ENCODE data around the gene ZBTB7C.

The ZBTB7C gene

DNA sequence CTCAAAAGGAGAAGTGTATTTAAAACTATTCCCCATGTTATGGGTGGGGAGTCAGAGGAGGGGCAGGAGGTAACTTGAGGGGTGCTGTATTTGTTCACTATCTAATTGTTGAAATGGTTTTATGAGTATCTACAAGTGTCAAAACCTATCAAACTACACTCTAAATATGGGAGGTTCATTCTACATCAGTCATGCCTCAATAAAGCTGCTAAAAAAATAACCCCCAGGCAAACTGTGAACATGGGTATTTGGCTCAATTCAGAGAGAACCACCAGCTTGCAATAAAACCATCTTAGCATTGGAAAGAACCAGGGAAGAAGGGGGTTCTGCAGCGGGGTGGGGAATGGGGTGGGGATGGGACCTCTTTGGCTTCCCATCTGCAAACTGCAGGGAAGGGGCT is 302.7 kb downstream of the ZBTB7C start:
- Histone ChIP-seq H3K4me1 (ENCODE audit: control insufficient read depth, insufficient read depth, low read length) (peaks cover 28% of the 10 kb centered on the region), H3K36me3 (ENCODE audit: control insufficient read depth, insufficient read depth, low read length) (no peaks in the 10 kb centered on the region), H3K9me3 (ENCODE audit: control insufficient read depth, insufficient read depth, low read depth, low read length) (no peaks in the 10 kb centered on the region), H3K9ac (ENCODE audit: low read length) (no peak overlapping the region), H3K27me3 (ENCODE audit: control insufficient read depth, insufficient read depth, low read length) (no peaks in the 10 kb centered on the region), H3K4me3 (ENCODE audit: low read depth, low read length) (no peak overlapping the region), H3K27ac (ENCODE audit: low read depth, low read length) (no peak overlapping the region)

DNA sequence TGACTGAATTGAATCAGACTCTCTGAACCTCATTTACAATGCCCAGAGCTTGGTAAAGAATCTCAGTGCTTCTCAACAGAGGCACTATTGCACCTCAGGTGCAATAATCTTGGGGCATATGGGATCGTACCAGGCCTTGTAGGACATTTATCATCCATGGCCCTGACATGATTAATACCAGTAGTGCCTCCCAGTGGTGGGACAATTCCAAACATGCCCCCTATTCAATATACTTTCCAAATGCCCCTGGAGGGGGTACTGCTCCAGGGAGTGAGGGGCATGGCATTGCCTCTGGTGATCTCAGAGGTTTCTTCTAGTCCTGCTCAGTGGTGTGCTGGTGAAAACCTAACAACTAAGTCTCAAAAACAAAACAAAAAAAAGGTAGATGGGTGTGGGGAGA is 303.9 kb downstream of the ZBTB7C start:
- Histone ChIP-seq H3K9me3 (ENCODE audit: control insufficient read depth, insufficient read depth, low read depth, low read length) (no peaks in the 10 kb centered on the region), H3K36me3 (ENCODE audit: control insufficient read depth, insufficient read depth, low read length) (no peaks in the 10 kb centered on the region), H3K4me1 (ENCODE audit: control insufficient read depth, insufficient read depth, low read length) (peaks cover 39% of the 10 kb centered on the region), H3K27me3 (ENCODE audit: control insufficient read depth, insufficient read depth, low read length) (no peaks in the 10 kb centered on the region), H3K27ac (ENCODE audit: low read depth, low read length) (no peak overlapping the region), H3K4me3 (ENCODE audit: low read depth, low read length) (no peak overlapping the region), H3K9ac (ENCODE audit: low read length) (no peak overlapping the region)

DNA sequence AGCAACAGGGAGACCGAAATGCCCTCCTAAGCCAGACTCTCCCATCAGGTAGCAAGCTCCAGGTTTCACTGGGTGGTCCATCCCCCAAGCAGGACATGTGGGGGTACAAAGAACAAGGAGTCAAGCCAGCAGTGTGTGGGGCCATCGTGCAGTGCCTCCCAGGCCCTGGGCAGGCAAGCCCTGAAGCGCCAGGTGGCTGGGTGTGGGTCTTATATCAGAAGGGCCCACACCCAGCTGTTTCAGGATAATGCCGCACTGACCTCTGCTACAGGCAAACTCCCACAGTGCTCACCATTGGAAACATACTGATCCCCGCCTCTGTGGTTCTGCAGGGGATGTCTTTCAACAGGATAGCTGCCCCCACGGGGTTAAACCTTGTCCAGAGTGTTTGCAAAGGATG is 304.5 kb downstream of the ZBTB7C start:
- H3K27ac ChIP-seq (ENCODE audit: low read depth, low read length), result no peak overlapping the region
- H3K9me3 ChIP-seq (ENCODE audit: control insufficient read depth, insufficient read depth, low read depth, low read length), result no peaks in the 10 kb centered on the region
- peaks cover 39% of the 10 kb centered on the region for H3K4me1 ChIP-seq (ENCODE audit: control insufficient read depth, insufficient read depth, low read length)
- H3K36me3 ChIP-seq (ENCODE audit: control insufficient read depth, insufficient read depth, low read length), result no peaks in the 10 kb centered on the region
- H3K27me3 ChIP-seq (ENCODE audit: control insufficient read depth, insufficient read depth, low read length), result no peaks in the 10 kb centered on the region
- no peak overlapping the region for H3K9ac ChIP-seq (ENCODE audit: low read length)
- H3K4me3 ChIP-seq (ENCODE audit: low read depth, low read length), result no peak overlapping the region

DNA sequence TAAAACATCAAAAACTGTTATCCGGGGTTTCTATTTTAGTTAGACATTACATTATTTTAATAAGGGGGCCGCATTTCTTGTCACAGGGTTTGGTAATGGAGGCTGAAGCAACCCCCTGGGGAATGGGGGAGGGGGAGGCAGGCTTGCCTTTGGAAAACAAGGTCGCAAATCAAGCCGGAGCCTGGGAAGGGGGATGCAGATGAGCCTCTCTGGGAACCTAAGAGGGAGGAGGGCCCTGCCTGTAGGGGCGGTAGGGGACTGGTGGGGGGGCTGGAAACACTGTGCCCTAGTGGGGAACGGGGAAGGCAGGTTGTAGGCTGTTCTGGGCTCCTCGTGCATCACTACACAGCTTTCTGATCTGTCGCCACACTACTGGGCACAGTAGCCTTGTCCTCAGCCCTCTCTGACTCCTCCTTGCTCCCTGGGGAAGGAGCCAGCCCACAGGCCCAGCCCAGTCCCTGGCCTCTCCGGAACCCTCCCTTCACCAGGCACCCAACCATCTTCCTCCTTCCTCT is 308.5 kb downstream of the ZBTB7C start:
- no peak overlapping the region for H3K9ac ChIP-seq (ENCODE audit: low read length)

DNA sequence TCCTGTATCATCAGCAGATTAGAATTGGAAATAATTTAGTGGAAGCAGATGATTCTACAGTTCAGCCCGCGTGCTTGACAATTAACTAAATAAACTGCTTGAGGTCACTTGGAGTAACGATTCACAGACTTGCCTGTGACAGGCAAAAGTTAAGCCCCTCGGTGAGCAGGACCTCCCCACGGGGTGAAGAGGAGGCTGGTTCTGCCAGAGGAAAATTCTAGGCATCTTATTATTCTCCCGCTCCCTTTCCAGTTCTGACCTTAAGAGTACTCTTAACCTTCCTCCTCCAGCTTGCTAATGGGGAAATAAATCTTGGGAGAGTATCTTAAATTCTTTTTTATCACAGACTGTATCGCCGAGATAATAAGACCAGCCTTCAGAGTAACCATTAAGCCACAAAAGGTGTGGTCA is 309.0 kb downstream of the ZBTB7C start:
- Histone ChIP-seq H3K36me3 (ENCODE audit: control insufficient read depth, insufficient read depth, low read length) (no peaks in the 10 kb centered on the region), H3K9ac (ENCODE audit: low read length) (no peak overlapping the region), H3K27me3 (ENCODE audit: control insufficient read depth, insufficient read depth, low read length) (no peaks in the 10 kb centered on the region), H3K27ac (ENCODE audit: low read depth, low read length) (no peak overlapping the region), H3K4me1 (ENCODE audit: control insufficient read depth, insufficient read depth, low read length) (peaks cover 21% of the 10 kb centered on the region), H3K9me3 (ENCODE audit: control insufficient read depth, insufficient read depth, low read depth, low read length) (no peaks in the 10 kb centered on the region), H3K4me3 (ENCODE audit: low read depth, low read length) (peak overlapping the region; percentile 45; the same call in 1 of the 2 replicates)

More for the DNA sequence above, 308.5 kb downstream of the ZBTB7C start:
- H3K36me3 ChIP-seq (ENCODE audit: control insufficient read depth, insufficient read depth, low read length), result no peaks in the 10 kb centered on the region
- peaks cover 23% of the 10 kb centered on the region for H3K4me1 ChIP-seq (ENCODE audit: control insufficient read depth, insufficient read depth, low read length)
- H3K27me3 ChIP-seq (ENCODE audit: control insufficient read depth, insufficient read depth, low read length), result no peaks in the 10 kb centered on the region
- H3K27ac ChIP-seq (ENCODE audit: low read depth, low read length), result no peak overlapping the region
- no peaks in the 10 kb centered on the region for H3K9me3 ChIP-seq (ENCODE audit: control insufficient read depth, insufficient read depth, low read depth, low read length)
- H3K4me3 ChIP-seq (ENCODE audit: low read depth, low read length), result peak overlapping the region; percentile 45

DNA sequence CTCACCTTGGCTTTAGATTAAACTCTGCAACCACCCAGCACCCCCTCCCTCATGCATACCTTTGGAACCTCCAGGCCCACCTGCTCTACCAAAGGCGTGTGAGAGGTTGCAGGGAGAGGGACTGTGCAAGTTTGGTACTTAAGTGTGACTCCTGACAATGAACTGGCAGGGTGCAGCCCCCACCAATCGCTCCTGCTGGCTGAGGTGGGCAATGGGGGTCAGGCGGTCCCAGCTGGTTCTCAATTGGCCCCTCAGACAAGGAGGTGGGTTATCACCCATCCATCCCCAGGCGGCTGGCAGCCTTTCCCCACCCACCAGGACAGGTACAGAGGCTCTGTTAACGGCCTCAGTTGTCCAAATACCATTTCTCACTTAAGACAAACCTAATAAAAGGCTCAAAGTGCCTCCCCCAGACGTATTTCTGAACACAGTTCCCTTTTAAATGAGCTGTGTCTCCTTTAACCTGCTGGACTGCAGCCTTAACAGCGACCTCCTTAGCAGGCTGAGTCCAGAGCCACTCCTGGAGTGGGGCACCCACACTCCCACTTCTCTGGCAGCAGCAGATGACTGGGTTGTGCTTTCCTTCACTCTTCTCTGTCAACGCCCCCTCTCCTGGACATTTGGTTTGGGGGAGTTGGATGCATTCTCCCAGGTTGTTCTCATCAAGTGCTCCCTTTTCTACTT is 309.6 kb downstream of the ZBTB7C start:
- H3K4me1 ChIP-seq (ENCODE audit: control insufficient read depth, insufficient read depth, low read length), result peaks cover 21% of the 10 kb centered on the region
- H3K9me3 ChIP-seq (ENCODE audit: control insufficient read depth, insufficient read depth, low read depth, low read length), result no peaks in the 10 kb centered on the region
- no peak overlapping the region for H3K9ac ChIP-seq (ENCODE audit: low read length)
- no peaks in the 10 kb centered on the region for H3K27me3 ChIP-seq (ENCODE audit: control insufficient read depth, insufficient read depth, low read length)
- H3K36me3 ChIP-seq (ENCODE audit: control insufficient read depth, insufficient read depth, low read length), result no peaks in the 10 kb centered on the region
- no peak overlapping the region for H3K4me3 ChIP-seq (ENCODE audit: low read depth, low read length)
- H3K27ac ChIP-seq (ENCODE audit: low read depth, low read length), result no peak overlapping the region

DNA sequence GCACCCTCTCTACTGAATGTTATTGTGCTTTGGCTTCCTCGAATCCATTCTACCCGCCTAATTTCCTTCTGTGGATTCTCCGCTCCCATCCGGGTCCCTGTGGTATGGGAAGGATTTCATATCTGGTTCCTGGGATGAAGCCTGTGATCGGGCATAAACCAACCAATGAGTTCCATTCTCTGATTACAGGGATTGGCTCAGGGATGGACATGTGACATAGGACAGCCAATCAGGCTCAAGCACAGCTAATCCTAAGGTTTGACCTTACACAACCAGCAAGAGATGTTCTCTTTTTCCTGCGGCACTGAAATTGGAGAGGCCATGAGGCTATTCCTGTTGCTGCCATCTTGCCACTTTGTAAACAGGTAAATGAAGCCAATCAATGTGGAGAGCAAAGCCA is 310.6 kb downstream of the ZBTB7C start:
- Histone ChIP-seq H3K4me3 (ENCODE audit: low read depth, low read length) (no peak overlapping the region), H3K9me3 (ENCODE audit: control insufficient read depth, insufficient read depth, low read depth, low read length) (no peaks in the 10 kb centered on the region), H3K4me1 (ENCODE audit: control insufficient read depth, insufficient read depth, low read length) (peaks cover 21% of the 10 kb centered on the region), H3K27me3 (ENCODE audit: control insufficient read depth, insufficient read depth, low read length) (no peaks in the 10 kb centered on the region), H3K27ac (ENCODE audit: low read depth, low read length) (no peak overlapping the region), H3K9ac (ENCODE audit: low read length) (no peak overlapping the region), H3K36me3 (ENCODE audit: control insufficient read depth, insufficient read depth, low read length) (no peaks in the 10 kb centered on the region)

DNA sequence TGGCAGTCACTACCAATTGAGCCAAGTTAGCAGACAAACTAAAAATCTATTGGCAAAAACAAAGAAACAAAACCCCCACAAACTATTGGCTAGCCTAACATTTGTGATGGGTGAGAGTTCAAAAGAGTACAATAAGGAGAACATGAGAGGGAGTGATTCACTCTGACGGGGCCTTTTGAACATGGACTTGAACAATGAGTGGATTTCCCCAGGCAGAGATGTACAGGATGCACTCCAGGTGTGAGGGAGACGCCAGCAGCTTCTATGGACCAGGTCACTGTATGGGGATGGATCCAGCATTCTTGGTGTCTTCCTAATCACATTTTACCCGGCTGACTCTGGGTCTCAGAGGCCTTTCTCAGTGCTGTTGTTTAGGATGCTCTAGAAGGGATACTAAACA is 311.2 kb downstream of the ZBTB7C start:
- Histone ChIP-seq H3K27ac (ENCODE audit: low read depth, low read length) (no peak overlapping the region), H3K9me3 (ENCODE audit: control insufficient read depth, insufficient read depth, low read depth, low read length) (no peaks in the 10 kb centered on the region), H3K4me3 (ENCODE audit: low read depth, low read length) (no peak overlapping the region), H3K9ac (ENCODE audit: low read length) (no peak overlapping the region), H3K4me1 (ENCODE audit: control insufficient read depth, insufficient read depth, low read length) (peaks cover 21% of the 10 kb centered on the region), H3K36me3 (ENCODE audit: control insufficient read depth, insufficient read depth, low read length) (no peaks in the 10 kb centered on the region), H3K27me3 (ENCODE audit: control insufficient read depth, insufficient read depth, low read length) (no peaks in the 10 kb centered on the region)

DNA sequence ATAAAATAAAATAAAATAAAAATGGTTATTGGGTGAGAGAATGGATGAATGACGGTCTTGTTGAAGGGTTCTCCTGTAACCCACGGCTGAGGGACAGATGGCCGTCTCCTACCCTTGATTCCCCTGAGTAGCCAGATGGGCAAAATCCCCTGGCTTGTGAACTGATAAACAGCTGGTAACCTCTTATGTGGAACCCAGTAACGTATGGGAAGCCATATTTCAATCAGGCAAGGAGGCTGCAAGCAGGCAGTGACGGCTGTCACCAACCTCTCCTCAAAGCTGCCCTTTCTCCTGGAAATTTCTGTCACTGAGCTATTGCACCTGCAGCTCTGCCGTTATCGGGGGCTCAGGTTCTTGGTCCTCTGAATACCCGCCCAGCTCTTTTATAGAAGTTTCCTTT is 313.5 kb downstream of the ZBTB7C start:
- Histone ChIP-seq H3K4me1 (ENCODE audit: control insufficient read depth, insufficient read depth, low read length) (peaks cover 13% of the 10 kb centered on the region), H3K9me3 (ENCODE audit: control insufficient read depth, insufficient read depth, low read depth, low read length) (no peaks in the 10 kb centered on the region), H3K36me3 (ENCODE audit: control insufficient read depth, insufficient read depth, low read length) (no peaks in the 10 kb centered on the region), H3K4me3 (ENCODE audit: low read depth, low read length) (no peak overlapping the region), H3K9ac (ENCODE audit: low read length) (no peak overlapping the region), H3K27ac (ENCODE audit: low read depth, low read length) (no peak overlapping the region), H3K27me3 (ENCODE audit: control insufficient read depth, insufficient read depth, low read length) (no peaks in the 10 kb centered on the region)

DNA sequence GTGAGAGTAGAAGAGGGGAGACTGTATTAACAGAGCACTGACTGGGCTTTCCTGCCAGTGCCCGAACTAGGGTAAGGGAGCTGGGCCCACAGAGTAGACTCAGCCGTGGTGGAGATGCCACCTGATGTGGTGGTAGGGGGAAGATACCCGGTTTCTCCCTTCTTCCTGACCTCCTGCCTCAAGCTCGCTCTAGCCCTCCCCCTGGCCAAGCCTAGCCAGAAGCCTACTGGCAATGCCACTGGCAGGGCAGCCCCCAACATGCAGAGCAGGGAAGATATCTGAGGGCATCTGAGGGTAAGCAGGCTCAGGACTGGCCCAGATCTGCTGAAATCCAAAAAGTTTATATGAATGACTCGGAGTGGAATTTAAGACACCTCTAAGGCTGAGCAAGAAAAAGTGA is 316.1 kb downstream of the ZBTB7C start:
- no peak overlapping the region for H3K27ac ChIP-seq (ENCODE audit: low read depth, low read length)
- H3K4me1 ChIP-seq (ENCODE audit: control insufficient read depth, insufficient read depth, low read length), result no peaks in the 10 kb centered on the region
- H3K9ac ChIP-seq (ENCODE audit: low read length), result no peak overlapping the region
- H3K4me3 ChIP-seq (ENCODE audit: low read depth, low read length), result no peak overlapping the region
- H3K36me3 ChIP-seq (ENCODE audit: control insufficient read depth, insufficient read depth, low read length), result no peaks in the 10 kb centered on the region
- H3K9me3 ChIP-seq (ENCODE audit: control insufficient read depth, insufficient read depth, low read depth, low read length), result no peaks in the 10 kb centered on the region
- no peaks in the 10 kb centered on the region for H3K27me3 ChIP-seq (ENCODE audit: control insufficient read depth, insufficient read depth, low read length)

DNA sequence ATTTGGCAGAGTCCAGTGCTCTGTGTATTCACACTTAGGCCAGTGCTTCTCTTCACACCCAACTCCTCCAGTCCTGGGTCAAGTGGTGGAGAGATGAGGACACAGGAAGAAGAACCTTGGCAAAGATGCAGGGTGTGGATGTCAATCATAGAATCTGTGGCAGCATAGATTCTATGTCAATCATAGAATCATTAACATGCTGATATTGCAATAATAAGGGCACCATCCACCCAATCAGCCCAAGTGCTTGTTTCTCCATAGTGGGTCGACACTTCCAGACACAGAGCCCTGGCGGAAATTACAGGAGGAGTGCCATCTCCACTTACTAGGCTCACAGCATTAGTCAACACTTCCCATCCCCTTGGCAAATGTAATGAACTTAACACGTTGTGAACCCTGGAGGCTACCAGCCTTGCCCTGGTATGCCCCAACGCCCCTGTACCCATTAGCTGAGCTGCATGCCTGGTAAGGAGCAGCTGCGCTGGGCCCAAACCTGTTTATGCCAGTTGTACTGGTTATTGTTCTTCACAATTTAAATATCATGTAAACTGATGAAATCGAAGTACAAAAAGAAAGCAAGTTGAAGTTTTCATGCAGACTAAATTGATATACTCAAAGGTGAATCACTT is 317.2 kb downstream of the ZBTB7C start:
- H3K9ac ChIP-seq (ENCODE audit: low read length), result no peak overlapping the region

More for the DNA sequence above, 317.2 kb downstream of the ZBTB7C start:
- Histone ChIP-seq H3K4me3 (ENCODE audit: low read depth, low read length) (no peak overlapping the region), H3K27ac (ENCODE audit: low read depth, low read length) (no peak overlapping the region), H3K4me1 (ENCODE audit: control insufficient read depth, insufficient read depth, low read length) (no peaks in the 10 kb centered on the region), H3K9me3 (ENCODE audit: control insufficient read depth, insufficient read depth, low read depth, low read length) (no peaks in the 10 kb centered on the region), H3K36me3 (ENCODE audit: control insufficient read depth, insufficient read depth, low read length) (no peaks in the 10 kb centered on the region), H3K27me3 (ENCODE audit: control insufficient read depth, insufficient read depth, low read length) (no peaks in the 10 kb centered on the region)
